ENCODE measurements around the gene PRPF19. TPM values are rescaled to one million over a fixed set of nuclear protein-coding genes. Genes with fewer than 3 reads are reported as not detected.

The PRPF19 gene
- total RNA-seq, 5 donors from 2014 or later (not counting 1 experiment from before 2014, with no cell fraction given) = 81.7 to 106 (median 96.9) TPM

DNA sequence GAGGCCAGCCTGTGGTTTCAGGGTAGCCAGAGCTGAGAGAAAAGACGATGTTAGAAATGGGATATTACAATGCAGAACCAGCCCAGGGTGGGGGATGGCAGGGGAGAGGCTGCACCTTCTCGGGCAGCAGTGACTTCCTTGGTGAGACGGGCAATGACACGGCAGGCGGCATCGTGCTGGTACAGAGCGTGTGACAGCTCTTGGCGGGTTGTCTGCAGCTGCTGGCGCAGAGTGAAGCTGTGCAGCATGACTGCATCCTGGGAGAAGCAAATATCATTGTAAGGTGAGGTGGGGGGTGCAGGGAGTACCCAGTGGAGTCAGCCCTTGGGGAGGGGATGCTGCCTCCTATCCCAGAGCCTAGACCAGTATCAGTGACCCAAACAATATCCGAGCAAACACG is 3.8 kb downstream of the PRPF19 start:
- no peaks in the 10 kb centered on the region for H3K27me3 Mint-ChIP-seq
- Histone ChIP-seq H3K27me3 (replicated peaks in 1 of 2; ENCODE audit: control insufficient read depth in 2 of 2, extremely low read depth in 1 of 2, insufficient read depth in 2 of 2, low read length in 1 of 2) (no peaks in the 10 kb centered on the region), H3K9me3 (no peaks in the 10 kb centered on the region), H3K27ac (ENCODE audit: low read length) (no peak overlapping the region), H3K4me3 (ENCODE audit: control insufficient read depth in 1 of 2, extremely low read depth in 1 of 2, low read length in 1 of 2) (no peak overlapping the region), H3K4me1 (ENCODE audit: control insufficient read depth in 1 of 2, extremely low read depth in 1 of 2, insufficient read depth in 2 of 2, low read length in 2 of 2) (peaks cover 17 to 29% of the 10 kb centered on the region in 2 experiments), H3K36me3 (ENCODE audit: control insufficient read depth in 2 of 2, extremely low read depth in 1 of 2, insufficient read depth in 1 of 2, low read length in 1 of 2) (peaks cover 18 to 71% of the 10 kb centered on the region in 2 donors)
- CTCF ChIA-PET = interaction anchor here (0.9 to 1.0 kb wide), 2 partner anchors 9 kb away, joined by 4 to 5 read pairs; no protein-coding TSS in a partner anchor
- no peak for DNase-seq
- no peak overlapping the region for H3K27ac Mint-ChIP-seq
- POLR2A ChIA-PET = no interaction called here
- peaks cover 41 to 46% (median 45%) of the 10 kb centered on the region in 3 donors for H3K4me1 Mint-ChIP-seq
- WGBS (ENCODE audit: insufficient coverage) = 98% methylated on average over 10 of the region's 11 CpGs
- H3K36me3 Mint-ChIP-seq = peaks cover 39% of the 10 kb centered on the region
- no peak for ATAC-seq (replicated peaks in 1 of 4)
- H3K9me3 Mint-ChIP-seq = no peaks in the 10 kb centered on the region
- no peak overlapping the region for H3K4me3 Mint-ChIP-seq

GRCh38 chr11:60900673-60901404 is 5.5 kb downstream of the PRPF19 start:
- Histone ChIP-seq H3K4me1 (ENCODE audit: control insufficient read depth in 1 of 2, extremely low read depth in 1 of 2, insufficient read depth in 2 of 2, low read length in 2 of 2) (peaks cover 10 to 21% of the 10 kb centered on the region in 2 experiments), H3K27me3 (replicated peaks in 1 of 2; ENCODE audit: control insufficient read depth in 2 of 2, extremely low read depth in 1 of 2, insufficient read depth in 2 of 2, low read length in 1 of 2) (no peaks in the 10 kb centered on the region), H3K36me3 (ENCODE audit: control insufficient read depth in 2 of 2, extremely low read depth in 1 of 2, insufficient read depth in 1 of 2, low read length in 1 of 2) (peaks cover 18 to 87% of the 10 kb centered on the region in 2 donors), H3K9me3 (no peaks in the 10 kb centered on the region), H3K4me3 (ENCODE audit: control insufficient read depth in 1 of 2, extremely low read depth in 1 of 2, low read length in 1 of 2) (no peak overlapping the region), H3K27ac (ENCODE audit: low read length) (no peak overlapping the region)
- Mint-ChIP-seq H3K9me3 (no peaks in the 10 kb centered on the region), H3K4me1 (peaks cover 32 to 34% (median 32%) of the 10 kb centered on the region in 3 donors), H3K27me3 (no peaks in the 10 kb centered on the region), H3K4me3 (no peak overlapping the region), H3K27ac (no peak overlapping the region), H3K36me3 (peaks cover 53% of the 10 kb centered on the region)
- ChIA-PET CTCF (interaction anchor here (1.0 to 2.2 kb wide), 7 partner anchors 9 to 69 kb away, joined by 3 to 14 read pairs (median 4); no protein-coding TSS in a partner anchor), POLR2A (no interaction called here)
- WGBS (ENCODE audit: insufficient coverage) = 92% methylated on average over 13 of the region's 13 CpGs
- ATAC-seq (replicated peaks in 1 of 4) = no peak
- DNase-seq = no peak

DNA sequence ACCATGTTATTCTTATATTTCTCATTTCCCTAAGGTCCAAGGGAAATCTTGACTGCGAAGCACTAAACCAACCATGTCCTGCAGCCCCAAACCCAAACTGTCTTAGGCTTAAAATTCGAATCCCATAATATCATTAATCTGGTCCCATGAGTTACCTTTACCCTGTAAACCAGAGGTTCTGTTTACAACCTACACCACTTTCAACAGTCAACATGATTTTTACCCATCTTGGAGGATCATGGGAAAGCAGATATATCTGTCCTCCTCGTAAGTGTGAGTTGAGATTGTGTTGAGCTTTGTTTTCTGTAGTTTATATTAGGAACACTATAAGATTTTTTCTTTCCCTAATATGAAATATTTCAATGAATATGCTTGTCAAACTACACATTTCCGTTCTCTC is 6.4 kb downstream of the PRPF19 start:
- H3K27ac ChIP-seq (ENCODE audit: low read length) = no peak overlapping the region
- H3K27ac Mint-ChIP-seq = peak overlapping the region in 1 of 2 donors; percentile 66
- H3K9me3 Mint-ChIP-seq = no peaks in the 10 kb centered on the region
- H3K4me3 Mint-ChIP-seq = no peak overlapping the region
- ATAC-seq (replicated peaks in 1 of 4) (no peak), DNase-seq (no peak)
- peaks cover 23 to 25% (median 25%) of the 10 kb centered on the region in 3 donors for H3K4me1 Mint-ChIP-seq
- ChIA-PET CTCF (interaction anchor here (0.7 to 2.2 kb wide), 11 partner anchors 8 to 220 kb away, joined by 3 to 16 read pairs (median 4); partner anchors contain the start of gene TMEM109 (in 1 of the 2)), POLR2A (interaction anchor here in 1 of 2 donors (0.6 kb wide), 1 partner anchor 1891 kb away, joined by 3 read pairs; no protein-coding TSS in a partner anchor)
- WGBS (ENCODE audit: insufficient coverage) = 75% methylated on average over 1 of the region's 4 CpGs
- H3K9me3 ChIP-seq = no peaks in the 10 kb centered on the region
- no peak overlapping the region for H3K4me3 ChIP-seq (ENCODE audit: control insufficient read depth in 1 of 2, extremely low read depth in 1 of 2, low read length in 1 of 2)
- H3K36me3 Mint-ChIP-seq = peaks cover 62% of the 10 kb centered on the region
- H3K27me3 ChIP-seq (replicated peaks in 1 of 2; ENCODE audit: control insufficient read depth in 2 of 2, extremely low read depth in 1 of 2, insufficient read depth in 2 of 2, low read length in 1 of 2) = no peaks in the 10 kb centered on the region
- H3K4me1 ChIP-seq (ENCODE audit: control insufficient read depth in 1 of 2, extremely low read depth in 1 of 2, insufficient read depth in 2 of 2, low read length in 2 of 2) = peaks cover 1 to 13% of the 10 kb centered on the region in 2 experiments
- peaks cover 18 to 94% of the 10 kb centered on the region in 2 donors for H3K36me3 ChIP-seq (ENCODE audit: control insufficient read depth in 2 of 2, extremely low read depth in 1 of 2, insufficient read depth in 1 of 2, low read length in 1 of 2)
- H3K27me3 Mint-ChIP-seq = no peaks in the 10 kb centered on the region

- Histone ChIP-seq H3K27me3 (replicated peaks in 1 of 2; ENCODE audit: control insufficient read depth in 2 of 2, extremely low read depth in 1 of 2, insufficient read depth in 2 of 2, low read length in 1 of 2) (no peaks in the 10 kb centered on the region), H3K27ac (ENCODE audit: low read length) (no peak overlapping the region), H3K4me1 (ENCODE audit: control insufficient read depth in 1 of 2, extremely low read depth in 1 of 2, insufficient read depth in 2 of 2, low read length in 2 of 2) (peaks cover 0 to 6% of the 10 kb centered on the region in 2 experiments), H3K4me3 (ENCODE audit: control insufficient read depth in 1 of 2, extremely low read depth in 1 of 2, low read length in 1 of 2) (no peak overlapping the region), H3K36me3 (ENCODE audit: control insufficient read depth in 2 of 2, extremely low read depth in 1 of 2, insufficient read depth in 1 of 2, low read length in 1 of 2) (peaks cover 18 to 97% of the 10 kb centered on the region in 2 donors), H3K9me3 (no peaks in the 10 kb centered on the region)
- no peak overlapping the region for H3K27ac Mint-ChIP-seq
- H3K4me1 Mint-ChIP-seq = peaks cover 18 to 20% (median 19%) of the 10 kb centered on the region in 3 donors
- H3K4me3 Mint-ChIP-seq = no peak overlapping the region
- ChIA-PET CTCF (interaction anchor here (0.5 to 2.2 kb wide), 12 partner anchors 8 to 221 kb away, joined by 3 to 16 read pairs (median 4); partner anchors contain the start of gene TMEM109 (in 1 of the 2)), POLR2A (interaction anchor here in 1 of 2 donors (0.6 kb wide), 1 partner anchor 1892 kb away, joined by 3 read pairs; no protein-coding TSS in a partner anchor)
- H3K36me3 Mint-ChIP-seq = peaks cover 69% of the 10 kb centered on the region
- H3K9me3 Mint-ChIP-seq = no peaks in the 10 kb centered on the region
- ATAC-seq (replicated peaks in 1 of 4) = peak; percentile 71 to 74 (median 72)
- no peaks in the 10 kb centered on the region for H3K27me3 Mint-ChIP-seq
- WGBS (ENCODE audit: insufficient coverage) = 76% methylated on average over 7 of the region's 12 CpGs
- peak in 6 of 35 experiments; percentile 8 to 73 (median 24) for DNase-seq
Measured at GRCh38 chr11:60899046-60899936, 7.1 kb downstream of the PRPF19 start.

DNA sequence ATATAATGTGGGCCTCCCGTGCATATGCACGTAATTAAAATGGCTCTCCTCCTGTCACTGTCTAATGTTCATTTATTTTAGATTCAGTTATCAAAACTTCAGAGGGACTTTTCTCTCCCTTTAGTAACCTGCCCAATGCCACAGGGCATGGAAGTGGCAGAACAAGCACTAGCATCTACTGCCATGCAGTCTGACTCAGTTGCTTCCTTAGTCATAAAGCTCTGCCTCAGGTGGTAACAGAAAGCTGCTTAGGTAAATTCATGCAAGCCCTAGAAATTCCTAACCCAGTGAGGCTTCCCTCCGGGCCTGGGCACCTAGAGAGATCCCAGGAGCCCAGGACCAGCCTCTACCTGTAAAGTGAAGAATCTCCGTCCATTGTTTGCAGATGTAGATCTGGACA is 8.9 kb downstream of the PRPF19 start:
- WGBS (ENCODE audit: insufficient coverage) = 100% methylated on average over 2 of the region's 4 CpGs
- ChIA-PET CTCF (interaction anchor here in 1 of 2 donors (1.0 to 1.7 kb wide), 2 partner anchors 17 to 66 kb away, joined by 4 to 8 read pairs; partner anchors contain the start of gene TMEM109), POLR2A (no interaction called here)
- Mint-ChIP-seq H3K9me3 (no peaks in the 10 kb centered on the region), H3K36me3 (peaks cover 69% of the 10 kb centered on the region), H3K27me3 (no peaks in the 10 kb centered on the region), H3K27ac (no peak overlapping the region), H3K4me1 (peaks cover 4 to 5% (median 5%) of the 10 kb centered on the region in 3 donors), H3K4me3 (no peak overlapping the region)
- no peak overlapping the region for H3K4me3 ChIP-seq (ENCODE audit: control insufficient read depth in 1 of 2, extremely low read depth in 1 of 2, low read length in 1 of 2)
- H3K9me3 ChIP-seq = no peaks in the 10 kb centered on the region
- no peaks in the 10 kb centered on the region for H3K27me3 ChIP-seq (replicated peaks in 1 of 2; ENCODE audit: control insufficient read depth in 2 of 2, extremely low read depth in 1 of 2, insufficient read depth in 2 of 2, low read length in 1 of 2)
- H3K36me3 ChIP-seq (ENCODE audit: control insufficient read depth in 2 of 2, extremely low read depth in 1 of 2, insufficient read depth in 1 of 2, low read length in 1 of 2) = peaks cover 11 to 87% of the 10 kb centered on the region in 2 donors
- peaks cover 0 to 5% of the 10 kb centered on the region in 2 experiments for H3K4me1 ChIP-seq (ENCODE audit: control insufficient read depth in 1 of 2, extremely low read depth in 1 of 2, insufficient read depth in 2 of 2, low read length in 2 of 2)
- ATAC-seq (replicated peaks in 1 of 4) (no peak), DNase-seq (no peak)
- no peak overlapping the region for H3K27ac ChIP-seq (ENCODE audit: low read length)

- 80% methylated on average over 1 of the region's 5 CpGs for WGBS (ENCODE audit: insufficient coverage)
- DNase-seq (no peak), ATAC-seq (replicated peaks in 1 of 4) (no peak)
- Histone ChIP-seq H3K27ac (ENCODE audit: low read length) (no peak overlapping the region), H3K4me1 (ENCODE audit: control insufficient read depth in 1 of 2, extremely low read depth in 1 of 2, insufficient read depth in 2 of 2, low read length in 2 of 2) (peaks cover 0 to 5% of the 10 kb centered on the region in 2 experiments), H3K4me3 (ENCODE audit: control insufficient read depth in 1 of 2, extremely low read depth in 1 of 2, low read length in 1 of 2) (no peak overlapping the region), H3K36me3 (ENCODE audit: control insufficient read depth in 2 of 2, extremely low read depth in 1 of 2, insufficient read depth in 1 of 2, low read length in 1 of 2) (peaks cover 7 to 85% of the 10 kb centered on the region in 2 donors), H3K9me3 (no peaks in the 10 kb centered on the region), H3K27me3 (replicated peaks in 1 of 2; ENCODE audit: control insufficient read depth in 2 of 2, extremely low read depth in 1 of 2, insufficient read depth in 2 of 2, low read length in 1 of 2) (no peaks in the 10 kb centered on the region)
- H3K9me3 Mint-ChIP-seq = no peaks in the 10 kb centered on the region
- H3K4me1 Mint-ChIP-seq = peaks cover 3 to 4% (median 4%) of the 10 kb centered on the region in 3 donors
- POLR2A ChIA-PET = interaction anchor here in 1 of 2 donors (0.6 kb wide), 1 partner anchor 32 kb away, joined by 3 read pairs; no protein-coding TSS in a partner anchor
- no peak overlapping the region for H3K4me3 Mint-ChIP-seq
- no peaks in the 10 kb centered on the region for H3K27me3 Mint-ChIP-seq
- H3K27ac Mint-ChIP-seq = no peak overlapping the region
- peaks cover 66% of the 10 kb centered on the region for H3K36me3 Mint-ChIP-seq
- CTCF ChIA-PET = no interaction called here
Measured at GRCh38 chr11:60895687-60896086, 10.7 kb downstream of the PRPF19 start.

All from T-cell (primary cell).